Kidney (tissue), 14 donors: ENCODE results near the gene MINDY4. TPM values are rescaled to one million over a fixed set of nuclear protein-coding genes. Genes with fewer than 3 reads are reported as not detected.

ENCODE experiments used
- DNase-seq, 5 donors: peaks; one replicate each; pipeline ENCODE4 v3.0.0-alpha.2; 2013 to 2020
- FAIRE-seq: peaks from 2 replicates; lab custom pipeline; 2012; peaks lifted over from hg19 to GRCh38; lab: Jason Lieb, UNC
- H3K27ac ChIP-seq, 2 donors: one replicate each; pipeline ENCODE4 v1.7.0; 2013; ENCODE audit warnings: low read depth in 2 of 2, low read length in 2 of 2, inconsistent platforms in 1 of 2
- H3K27me3 ChIP-seq: one replicate; pipeline ENCODE4 v1.7.1; 2013; ENCODE audit warnings: low read length, inconsistent platforms; ENCODE audit not compliant: control insufficient read depth, insufficient read depth
- H3K36me3 ChIP-seq, 3 donors: one replicate each; pipeline versions ENCODE4 v1.7.0 to v1.7.1; 2013; ENCODE audit warnings: low read length in 3 of 3, control low read depth in 1 of 3, inconsistent platforms in 1 of 3; ENCODE audit not compliant: insufficient read depth in 3 of 3, control insufficient read depth in 2 of 3
- H3K4me1 ChIP-seq, 3 donors: one replicate each; pipeline versions ENCODE4 v1.7.0 to v1.7.1; 2013; ENCODE audit warnings: low read length in 3 of 3, inconsistent platforms in 1 of 3, low read depth in 1 of 3; ENCODE audit not compliant: control insufficient read depth in 2 of 3, insufficient read depth in 2 of 3
- H3K4me3 ChIP-seq, 3 donors: one replicate each; pipeline versions ENCODE4 v1.7.0 to v1.8.1; 2013; ENCODE audit warnings: low read length in 3 of 3, control low read depth in 1 of 3, inconsistent platforms in 1 of 3
- H3K9ac ChIP-seq, 3 donors: one replicate each; pipeline versions ENCODE4 v1.7.0 to v1.7.1; 2013; ENCODE audit warnings: low read length in 3 of 3, control low read depth in 1 of 3, inconsistent platforms in 1 of 3
- H3K9me3 ChIP-seq, 3 donors: one replicate each; pipeline versions ENCODE4 v1.7.0 to v1.7.1; 2013; ENCODE audit warnings: low read length in 3 of 3, control low read depth in 1 of 3, inconsistent platforms in 1 of 3; ENCODE audit not compliant: control insufficient read depth in 2 of 3, insufficient read depth in 1 of 3
- CTCF ChIP-seq: IDR thresholded peaks from 3 replicates; pipeline ENCODE4 v1.5.1; 2012; ENCODE audit warnings: mild to moderate bottlenecking, moderate library complexity, borderline replicate concordance; ENCODE audit not compliant: insufficient read depth; ENCODE audit errors: extremely low read depth
- intact Hi-C: fragments of 100-400 bp; cut with DNase I; formaldehyde crosslinking; loops from one replicate; pipeline ENCODE4 v1.11.1; 2022
- polyA plus RNA-seq: library from polyadenylated mRNA; stranded (reverse); fragments of 350-450 nt; fragmentation: Illumina TruSeq; extraction: RNeasy Lipid Tissue Mini Kit (QIAGEN cat#74804); gene quantifications from one replicate; pipeline ENCODE4 v1.2.3, GENCODE V29; 2014; ENCODE audit warnings: low read depth, low replicate concordance; ENCODE audit not compliant: insufficient read depth
- total RNA-seq: library from RNA; stranded (reverse); fragmentation: NEBNext Ultra II Directional; extraction: Animal tissue kit (Norgen Biotek cat#: 25700); gene quantifications from one replicate; pipeline ENCODE4 v1.2.1, GENCODE V29; 2021
- donor health status: control.
- donor health status: control.
- donor health status: control.
- donor health status: control.
- donor health status: control.
- donor health status: DM: yes; HTN: yes; CAD: no.
- donor health status: Normal renal cell carcinoma (clear cell type).

MINDY4 gene
- total and polyA plus RNA-seq, 2 donors from 2014 or later: 5.3 to 15.3 TPM

GRCh38 chr7:30924624-30925023 lies 153.4 kb downstream of the MINDY4 start:
- FAIRE-seq: no peak
- peaks cover 0 to 12% (median 0%) of the 10 kb centered on the region in 3 donors for H3K4me1 ChIP-seq

GRCh38 chr7:30925117-30925516 lies 153.9 kb downstream of the MINDY4 start:
- H3K9me3 ChIP-seq: peaks cover 0 to 9% (median 0%) of the 10 kb centered on the region in 3 donors
- DNase-seq: peak in 3 of 5 donors; percentile 8 to 43 (median 18)
- H3K4me3 ChIP-seq: no peak overlapping the region
- H3K9ac ChIP-seq: no peak overlapping the region
- FAIRE-seq: no peak
- peaks cover 0 to 13% (median 0%) of the 10 kb centered on the region in 3 donors for H3K4me1 ChIP-seq
- no peak overlapping the region for H3K27ac ChIP-seq
- no peaks in the 10 kb centered on the region for H3K27me3 ChIP-seq
- H3K36me3 ChIP-seq: peaks cover 0 to 42% (median 17%) of the 10 kb centered on the region in 3 donors
- no peak for TF ChIP-seq CTCF
- intact Hi-C loops: no loop called here

More at GRCh38 chr7:30924624-30925023, 153.4 kb downstream of the MINDY4 start:
- intact Hi-C loops: no loop called here
- TF ChIP-seq CTCF: no peak
- no peak overlapping the region for H3K27ac ChIP-seq
- no peaks in the 10 kb centered on the region for H3K27me3 ChIP-seq
- no peak overlapping the region for H3K9ac ChIP-seq
- peaks cover 0 to 9% (median 0%) of the 10 kb centered on the region in 3 donors for H3K9me3 ChIP-seq
- H3K4me3 ChIP-seq: no peak overlapping the region
- peak in 1 of 5 donors; percentile 26 for DNase-seq
- H3K36me3 ChIP-seq: peaks cover 0 to 42% (median 17%) of the 10 kb centered on the region in 3 donors

GRCh38 chr7:30925913-30926312 lies 154.7 kb downstream of the MINDY4 start:
- DNase-seq (peak in 2 of 5 donors; percentile 7 to 44), FAIRE-seq (no peak)
- H3K27ac ChIP-seq: no peak overlapping the region
- intact Hi-C loops: no loop called here
- H3K36me3 ChIP-seq: peaks cover 0 to 42% (median 17%) of the 10 kb centered on the region in 3 donors
- no peak overlapping the region for H3K9ac ChIP-seq
- H3K27me3 ChIP-seq: no peaks in the 10 kb centered on the region
- no peak for TF ChIP-seq CTCF
- H3K4me3 ChIP-seq: no peak overlapping the region
- peaks cover 0 to 8% (median 7%) of the 10 kb centered on the region in 3 donors for H3K4me1 ChIP-seq
- H3K9me3 ChIP-seq: peaks cover 0 to 9% (median 0%) of the 10 kb centered on the region in 3 donors
